Caco-2 (cell line): Measurements from ENCODE around the gene FNDC11. TPM values are rescaled to one million over a fixed set of nuclear protein-coding genes. Genes with fewer than 3 reads are reported as not detected.

Experiments
- BruUV-seq: library from RNA; stranded (reverse); fragments of 400-500 nt; replicated peaks from 2 replicates; lab custom pipeline; 2021; lab: Mats Ljungman, UMichigan
- CTCF ChIA-PET: fragments of 300-600 bp; sonication (Branson Sonifier 250); formaldehyde crosslinking; loops from one replicate; lab custom pipeline; 2022; ENCODE audit warnings: antibody characterized with exemption; lab: Charles Lee
- POLR2A ChIA-PET: fragments of 300-600 bp; sonication (Branson Sonifier 250); formaldehyde crosslinking; loops from one replicate; lab custom pipeline; 2022; ENCODE audit warnings: antibody characterized with exemption; lab: Charles Lee
- DNase-seq, 2 experiments: peaks; one replicate each; pipeline versions ENCODE4 v3.0.0 to v3.0.0-alpha.2; 2020 to 2022
- H3K27me3 ChIP-seq: replicated peaks from 2 replicates; pipeline ENCODE4 v1.6.0; 2011; ENCODE audit warnings: low read length; ENCODE audit not compliant: control insufficient read depth, insufficient read depth
- H3K36me3 ChIP-seq: 2 replicates; pipeline ENCODE4 v1.5.1; 2011; ENCODE audit warnings: low read length; ENCODE audit not compliant: control insufficient read depth, insufficient read depth
- H3K4me1 ChIP-seq: fragments of 250-450 bp; sonication (Bioruptor Pico); 2 replicates; pipeline ENCODE4 v1.5.1; 2020; ENCODE audit warnings: mild to moderate bottlenecking
- H3K4me3 ChIP-seq: 2 replicates; pipeline ENCODE4 v1.5.1; 2011; ENCODE audit warnings: low read depth, mild to moderate bottlenecking, control low read depth, low read length
- H3K9me3 ChIP-seq: fragments of 250-450 bp; sonication (Bioruptor Pico); 2 replicates; pipeline ENCODE4 v1.5.1; 2020; ENCODE audit warnings: mild to moderate bottlenecking, moderate library complexity
- H3K27ac Mint-ChIP-seq: one replicate; pipeline ENCODE4 v1.8.0; 2022; ENCODE audit warnings: mixed read lengths; ENCODE audit not compliant: unreplicated experiment
- H3K27me3 Mint-ChIP-seq: one replicate; pipeline ENCODE4 v1.8.0; 2022; ENCODE audit warnings: mixed read lengths; ENCODE audit not compliant: insufficient read depth, unreplicated experiment
- H3K36me3 Mint-ChIP-seq: one replicate; pipeline ENCODE4 v1.8.0; 2022; ENCODE audit warnings: mild to moderate bottlenecking, mixed read lengths; ENCODE audit not compliant: insufficient read depth, unreplicated experiment
- H3K4me1 Mint-ChIP-seq: one replicate; pipeline ENCODE4 v1.8.0; 2022; ENCODE audit warnings: low read depth, mixed read lengths; ENCODE audit not compliant: unreplicated experiment
- H3K4me3 Mint-ChIP-seq: one replicate; pipeline ENCODE4 v1.8.0; 2022; ENCODE audit warnings: mild to moderate bottlenecking, moderate library complexity, mixed read lengths; ENCODE audit not compliant: unreplicated experiment
- H3K9me3 Mint-ChIP-seq: one replicate; pipeline ENCODE4 v1.8.0; 2022; ENCODE audit warnings: mixed read lengths; ENCODE audit not compliant: unreplicated experiment
- CTCF ChIP-seq, 2 experiments: fragments of 200-600 bp in 1 of 2; IDR thresholded peaks; 1 replicate in 1 of 2; 2 replicates in 1 of 2; pipeline versions ENCODE4 v1.5.1 to v1.8.0; 2011 to 2022; ENCODE audit warnings: antibody characterized with exemption in 1 of 2, control low read depth in 1 of 2, inconsistent platforms in 1 of 2, low read depth in 1 of 2, low read length in 1 of 2, mild to moderate bottlenecking in 1 of 2, moderate library complexity in 1 of 2; ENCODE audit not compliant: insufficient read depth in 1 of 2, severe bottlenecking in 1 of 2, unreplicated experiment in 1 of 2
- intact Hi-C: fragments of 100-400 bp; cut with micrococcal nuclease; formaldehyde crosslinking; loops from one replicate; pipeline ENCODE4 v1.10.0; 2022; ENCODE audit not compliant: unreplicated experiment
- total RNA-seq: library from RNA; stranded (reverse); gene quantifications from 2 replicates; pipeline ENCODE4 v1.2.3, GENCODE V29; 2022

FNDC11 gene
- total RNA-seq, 1 experiment from 2014 or later = not detected

DNA sequence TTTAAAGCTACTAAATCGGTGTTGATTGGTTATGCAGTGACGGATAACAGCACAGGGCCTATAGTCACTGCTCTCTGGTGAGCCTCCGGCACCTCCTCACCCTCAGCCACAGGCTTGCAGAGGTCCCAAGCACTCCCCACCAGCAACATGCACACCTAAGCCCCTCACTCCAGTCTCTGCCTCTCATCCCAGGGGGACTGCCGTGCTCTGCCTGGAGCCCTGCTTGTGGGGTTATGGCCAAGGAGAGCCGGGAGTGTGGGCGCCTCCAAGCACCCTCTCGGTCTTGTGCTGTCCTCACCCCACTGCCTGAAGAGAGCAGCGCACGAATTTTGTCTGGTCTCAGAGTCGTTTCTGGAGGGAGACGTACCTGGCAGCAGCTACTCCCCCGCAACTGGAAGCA, 48.2 kb upstream of the FNDC11 start:
- no peak overlapping the region for H3K27ac Mint-ChIP-seq
- no peaks in the 10 kb centered on the region for H3K36me3 ChIP-seq
- no peaks in the 10 kb centered on the region for H3K4me1 ChIP-seq
- H3K27me3 ChIP-seq = no peaks in the 10 kb centered on the region; the same call in 1 of the 2 replicates
- peaks cover 19% of the 10 kb centered on the region for H3K27me3 Mint-ChIP-seq
- intact Hi-C loops = no loop called here
- H3K4me1 Mint-ChIP-seq = no peaks in the 10 kb centered on the region
- H3K4me3 ChIP-seq = no peak overlapping the region
- ChIA-PET CTCF (no interaction called here), POLR2A (interaction anchor here (1.3 kb wide), 1 partner anchor 15 kb away, joined by 3 read pairs; no protein-coding TSS in a partner anchor)
- DNase-seq = no peak
- H3K9me3 Mint-ChIP-seq = no peaks in the 10 kb centered on the region
- BruUV-seq = no TSS peak
- H3K4me3 Mint-ChIP-seq = no peak overlapping the region
- TF ChIP-seq CTCF (IDR thresholded peaks at IDR 0.05; ENCODE audit: insufficient read depth in 1 of 2, low read depth in 1 of 2, low read length in 1 of 2, severe bottlenecking in 1 of 2, unreplicated experiment in 1 of 2) = no peak
- H3K9me3 ChIP-seq = no peaks in the 10 kb centered on the region
- H3K36me3 Mint-ChIP-seq = no peaks in the 10 kb centered on the region

- POLR2A ChIA-PET = no interaction called here
- TF ChIP-seq CTCF (IDR thresholded peaks at IDR 0.05; ENCODE audit: insufficient read depth in 1 of 2, low read depth in 1 of 2, low read length in 1 of 2, severe bottlenecking in 1 of 2, unreplicated experiment in 1 of 2) = no peak
- no TSS peak for BruUV-seq
- H3K4me3 Mint-ChIP-seq = no peak overlapping the region
- H3K9me3 Mint-ChIP-seq = no peaks in the 10 kb centered on the region
- Histone ChIP-seq H3K27me3 (no peaks in the 10 kb centered on the region; the same call in 1 of the 2 replicates), H3K4me1 (no peaks in the 10 kb centered on the region), H3K9me3 (no peaks in the 10 kb centered on the region), H3K4me3 (no peak overlapping the region), H3K36me3 (no peaks in the 10 kb centered on the region)
- no peaks in the 10 kb centered on the region for H3K36me3 Mint-ChIP-seq
- CTCF ChIA-PET = no interaction called here
- intact Hi-C loops = no loop called here
- no peaks in the 10 kb centered on the region for H3K4me1 Mint-ChIP-seq
- DNase-seq = no peak
- no peak overlapping the region for H3K27ac Mint-ChIP-seq
- peaks cover 22% of the 10 kb centered on the region for H3K27me3 Mint-ChIP-seq
These were observed 46.7 kb upstream of the FNDC11 start for GRCh38 chr20:63507083-63507743.

DNA sequence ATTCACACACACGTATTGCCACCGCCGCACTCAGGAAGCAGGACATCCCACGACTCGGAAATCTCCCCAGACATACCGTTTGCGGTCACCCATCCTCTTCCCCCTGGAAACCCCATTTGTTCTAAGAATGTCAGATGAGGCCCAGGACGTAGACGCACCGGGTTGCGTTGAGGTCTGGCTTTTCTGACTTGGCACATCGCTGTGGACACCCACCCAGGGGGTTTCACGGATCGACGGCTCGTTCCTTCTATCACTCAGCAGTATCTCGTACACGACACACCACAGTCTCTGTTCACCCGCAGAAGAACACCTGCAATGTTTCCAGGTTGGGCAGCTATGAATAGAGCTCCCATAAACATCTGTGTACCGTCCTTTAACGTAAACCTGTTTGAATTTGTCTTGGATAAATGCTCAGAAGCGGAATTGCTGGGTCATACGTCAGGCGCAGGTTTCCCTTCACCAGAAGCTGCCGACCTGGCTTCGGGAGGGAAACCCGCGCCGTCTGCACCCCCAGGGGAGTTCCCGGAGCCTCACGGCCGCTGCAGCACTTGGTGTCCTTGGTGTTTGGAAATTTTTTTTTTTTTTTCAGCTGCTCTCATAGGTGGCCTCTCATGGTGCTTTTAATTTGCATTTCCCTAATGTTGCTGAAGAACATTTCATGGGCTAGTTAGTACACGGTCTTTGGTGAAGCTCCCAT, 45.7 kb upstream of the FNDC11 start:
- no peak for TF ChIP-seq CTCF (IDR thresholded peaks at IDR 0.05; ENCODE audit: insufficient read depth in 1 of 2, low read depth in 1 of 2, low read length in 1 of 2, severe bottlenecking in 1 of 2, unreplicated experiment in 1 of 2)
- Histone ChIP-seq H3K4me1 (no peaks in the 10 kb centered on the region), H3K27me3 (no peaks in the 10 kb centered on the region; the same call in none of the 2 replicates), H3K4me3 (no peak overlapping the region), H3K9me3 (no peaks in the 10 kb centered on the region), H3K36me3 (no peaks in the 10 kb centered on the region)
- no peak overlapping the region for H3K4me3 Mint-ChIP-seq
- H3K9me3 Mint-ChIP-seq = no peaks in the 10 kb centered on the region
- BruUV-seq = no TSS peak
- POLR2A ChIA-PET = interaction anchor here (0.7 kb wide), 1 partner anchor 43 kb away, joined by 6 read pairs; no protein-coding TSS in a partner anchor
- no peaks in the 10 kb centered on the region for H3K36me3 Mint-ChIP-seq
- intact Hi-C loops = no loop called here
- no peak for DNase-seq
- no peak overlapping the region for H3K27ac Mint-ChIP-seq
- H3K27me3 Mint-ChIP-seq = peaks cover 27% of the 10 kb centered on the region
- no peaks in the 10 kb centered on the region for H3K4me1 Mint-ChIP-seq
- CTCF ChIA-PET = interaction anchor here (0.6 to 1.5 kb wide), 5 partner anchors 13 to 705 kb away, joined by 4 to 7 read pairs (median 5); partner anchors contain the start of gene PPDPF
